Keratinocyte (primary cell): ENCODE measurements around the gene BFSP2. TPM values are rescaled to one million over a fixed set of nuclear protein-coding genes. Genes with fewer than 3 reads are reported as not detected.
A peak's percentile ranks its signal among the peaks of the same experiment; 100 is the strongest.

Source experiments
- DNase-seq: peaks from one replicate; pipeline ENCODE4 v3.0.0-alpha.2; 2011; ENCODE audit warnings: low read depth, missing footprints, low spot score
- FAIRE-seq: peaks from 2 replicates; lab custom pipeline; 2011; peaks lifted over from hg19 to GRCh38; lab: Jason Lieb, UNC
- H2AFZ ChIP-seq: 2 replicates; pipeline ENCODE4 v1.6.0; 2012; ENCODE audit warnings: low read length, control low read depth, inconsistent platforms; ENCODE audit not compliant: control insufficient read depth
- H3K27ac ChIP-seq: 2 replicates; pipeline ENCODE4 v1.5.1; 2011; ENCODE audit warnings: low read length; ENCODE audit not compliant: control insufficient read depth, insufficient read depth
- H3K27me3 ChIP-seq: 3 replicates; pipeline ENCODE4 v1.6.0; 2011; ENCODE audit warnings: low read length; ENCODE audit not compliant: control insufficient read depth, insufficient read depth; ENCODE audit errors: extremely low read depth
- H3K36me3 ChIP-seq, 2 experiments: 2 replicates in 1 of 2; 3 replicates in 1 of 2; pipeline ENCODE4 v1.5.1; 2011; ENCODE audit warnings: low read length in 2 of 2, mild to moderate bottlenecking in 1 of 2; ENCODE audit not compliant: control insufficient read depth in 2 of 2, insufficient read depth in 2 of 2; ENCODE audit errors: extremely low read depth in 1 of 2
- H3K4me1 ChIP-seq: 3 replicates; pipeline ENCODE4 v1.5.1; 2011; ENCODE audit warnings: low read length; ENCODE audit not compliant: control insufficient read depth, insufficient read depth; ENCODE audit errors: extremely low read depth
- H3K4me2 ChIP-seq: 3 replicates; pipeline ENCODE4 v1.6.0; 2011; ENCODE audit warnings: low read depth, low read length; ENCODE audit not compliant: control insufficient read depth, insufficient read depth; ENCODE audit errors: extremely low read depth
- H3K4me3 ChIP-seq, 3 experiments: fragments of 200-600 bp in 1 of 3; sonication (generic) in 1 of 3; 2 replicates in 2 of 3; 3 replicates in 1 of 3; pipeline ENCODE4 v1.5.1; 2011 to 2016; ENCODE audit warnings: low read length in 3 of 3, mild to moderate bottlenecking in 3 of 3, control low read depth in 2 of 3, inconsistent platforms in 1 of 3, low read depth in 1 of 3, mixed read lengths in 1 of 3, mixed run types in 1 of 3, moderate library complexity in 1 of 3; ENCODE audit not compliant: control insufficient read depth in 2 of 3, insufficient read depth in 2 of 3; ENCODE audit errors: extremely low read depth in 1 of 3
- H3K79me2 ChIP-seq: 2 replicates; pipeline ENCODE4 v1.6.0; 2012; ENCODE audit warnings: low read length; ENCODE audit not compliant: control insufficient read depth, insufficient read depth
- H3K9ac ChIP-seq: 3 replicates; pipeline ENCODE4 v1.6.0; 2011; ENCODE audit warnings: low read length; ENCODE audit not compliant: control insufficient read depth, insufficient read depth; ENCODE audit errors: extremely low read depth
- H3K9me1 ChIP-seq: 3 replicates; pipeline ENCODE4 v1.6.0; 2011; ENCODE audit warnings: low read length; ENCODE audit not compliant: control insufficient read depth, insufficient read depth; ENCODE audit errors: extremely low read depth
- H3K9me3 ChIP-seq: 2 replicates; pipeline ENCODE4 v1.5.1; 2012; ENCODE audit warnings: low read depth, low read length; ENCODE audit not compliant: control insufficient read depth
- H4K20me1 ChIP-seq: 3 replicates; pipeline ENCODE4 v1.6.0; 2011; ENCODE audit warnings: low read length; ENCODE audit not compliant: control insufficient read depth, insufficient read depth; ENCODE audit errors: extremely low read depth
- CTCF ChIP-seq, 3 experiments: IDR thresholded peaks in 1 of 3; conservative IDR thresholded peaks in 1 of 3; optimal IDR thresholded peaks in 1 of 3; 2 replicates in 2 of 3; 3 replicates in 1 of 3; pipeline versions ENCODE3 to v1.5.1; 2011; ENCODE audit warnings: low read length in 3 of 3, mild to moderate bottlenecking in 3 of 3, moderate library complexity in 2 of 3, control low read depth in 1 of 3, inconsistent platforms in 1 of 3; ENCODE audit not compliant: insufficient read depth in 2 of 3; ENCODE audit errors: extremely low read depth in 1 of 3
- EZH2 ChIP-seq: IDR thresholded peaks from one replicate; pipeline ENCODE4 v1.6.1; 2012; ENCODE audit warnings: inconsistent platforms, mild to moderate bottlenecking, low read length, moderate library complexity
- dilution Hi-C: fragments of 300-500 bp; cut with MboI; formaldehyde crosslinking; loops from one replicate; pipeline ENCODE4 v1.7.0; 2020; ENCODE audit warnings: low sequenced_read_pairs; ENCODE audit not compliant: extremely low pct_ligation_motif_present
- polyA plus RNA-seq, 5 experiments: library from polyadenylated mRNA; depleted of rRNA in 3 of 5; stranded (reverse) in 3 of 5; stranded (forward) in 1 of 5; unstranded in 1 of 5; fragments of >200 nt; gene quantifications; 1 replicate in 1 of 5; 2 replicates in 3 of 5; 3 replicates in 1 of 5; pipeline versions ENCODE4 v1.2.1 to v1.2.3, GENCODE V29; 2011 to 2012; ENCODE audit warnings: missing spikeins in 2 of 5, low read depth in 1 of 5, low replicate concordance in 1 of 5

BFSP2 gene
- polyA plus RNA-seq, 1 donor (not counting 4 experiments of a cell fraction or from before 2014, with no cell fraction given), result not detected

DNA sequence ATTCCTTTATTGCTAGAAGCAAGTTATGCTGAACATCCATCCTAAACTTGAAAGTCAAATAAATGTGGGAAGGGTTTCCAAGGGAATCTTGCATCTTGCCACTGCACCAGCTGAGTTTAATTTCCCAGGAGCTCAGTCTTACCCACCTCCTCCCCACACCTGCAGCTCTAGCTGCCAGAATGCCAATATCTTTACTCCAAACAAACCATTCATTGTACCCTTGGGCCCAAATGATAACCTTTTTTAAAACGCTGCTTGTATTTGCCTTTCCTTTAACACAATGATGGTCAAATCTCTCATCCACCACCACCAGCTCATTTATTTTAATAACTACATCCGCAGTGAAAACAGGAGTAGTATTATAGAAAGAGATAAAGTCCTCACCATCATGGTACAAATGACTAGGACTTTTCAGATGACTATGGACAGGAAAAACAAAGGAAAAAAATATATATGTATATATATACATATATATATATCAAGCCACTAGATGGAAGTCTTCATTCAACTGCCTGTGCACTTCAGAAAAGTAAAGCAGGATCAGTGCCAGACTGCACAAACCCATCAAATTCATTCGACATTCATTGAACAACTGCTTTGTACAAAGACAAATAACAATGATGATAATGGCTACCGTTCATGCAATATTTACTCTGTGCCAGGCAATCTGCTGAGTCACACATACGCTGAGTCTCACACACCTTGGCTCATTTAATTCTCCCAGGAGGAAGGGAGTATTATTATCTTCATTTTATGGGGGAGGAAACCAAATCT is 44.0 kb downstream of the BFSP2 start:
- Histone ChIP-seq H3K36me3 (no peaks in the 10 kb centered on the region), H3K27ac (peak overlapping the region; percentile 57), H4K20me1 (no peaks in the 10 kb centered on the region), H3K27me3 (no peaks in the 10 kb centered on the region), H3K9me1 (no peaks in the 10 kb centered on the region), H3K4me1 (peaks cover 11% of the 10 kb centered on the region), H3K9ac (no peak overlapping the region), H3K9me3 (no peaks in the 10 kb centered on the region), H2AFZ (no peak overlapping the region), H3K79me2 (no peaks in the 10 kb centered on the region), H3K4me2 (peak overlapping the region; percentile 18), H3K4me3 (no peak overlapping the region)
- dilution Hi-C loops, result no loop called here
- FAIRE-seq (peak; percentile 71), DNase-seq (no peak)
- no peak for TF ChIP-seq EZH2
- no peak for TF ChIP-seq CTCF (optimal IDR thresholded peaks at IDR 0.05 in 1 of 3, IDR thresholded peaks at IDR 0.05 in 1 of 3, conservative IDR thresholded peaks at IDR 0.05 in 1 of 3; ENCODE audit: extremely low read depth in 1 of 3, insufficient read depth in 2 of 3, low read length in 3 of 3)

- Histone ChIP-seq H3K27ac (peak overlapping the region; percentile 57), H3K9ac (no peak overlapping the region), H4K20me1 (no peaks in the 10 kb centered on the region), H3K27me3 (no peaks in the 10 kb centered on the region), H3K4me3 (no peak overlapping the region), H3K9me3 (no peaks in the 10 kb centered on the region), H3K4me2 (peak overlapping the region; percentile 18), H3K79me2 (no peaks in the 10 kb centered on the region), H3K36me3 (no peaks in the 10 kb centered on the region), H2AFZ (no peak overlapping the region), H3K4me1 (peaks cover 11% of the 10 kb centered on the region), H3K9me1 (no peaks in the 10 kb centered on the region)
- DNase-seq (no peak), FAIRE-seq (no peak)
- TF ChIP-seq EZH2, result no peak
- TF ChIP-seq CTCF (optimal IDR thresholded peaks at IDR 0.05 in 1 of 3, IDR thresholded peaks at IDR 0.05 in 1 of 3, conservative IDR thresholded peaks at IDR 0.05 in 1 of 3; ENCODE audit: extremely low read depth in 1 of 3, insufficient read depth in 2 of 3, low read length in 3 of 3), result no peak
- dilution Hi-C loops, result no loop called here
Measured at GRCh38 chr3:133444423-133444774, 44.5 kb downstream of the BFSP2 start.
